ENCODE measurements around the gene STPG1. TPM values are rescaled to one million over a fixed set of nuclear protein-coding genes. Genes with fewer than 3 reads are reported as not detected.
"Not testable (repeated sequence)": the region's sequence is repeated elsewhere in the genome, so short reads cannot be mapped to it uniquely, and the experiment has no call there.

The STPG1 gene
- total RNA-seq, 1 donor: 7.2 TPM

- no peaks in the 10 kb centered on the region for H3K9me3 ChIP-seq (ENCODE audit: low read depth, low read length)
- H3K36me3 ChIP-seq (ENCODE audit: insufficient read depth, low read length): peaks cover 24% of the 10 kb centered on the region
- H3K4me1 ChIP-seq (ENCODE audit: insufficient read depth, low read length): peaks cover 3% of the 10 kb centered on the region
- no peaks in the 10 kb centered on the region for H3K79me2 ChIP-seq (ENCODE audit: insufficient read depth, low read length)
- no peak overlapping the region for H2AFZ ChIP-seq (ENCODE audit: low read length)
- H4K20me1 ChIP-seq (ENCODE audit: insufficient read depth, low read length): no peaks in the 10 kb centered on the region
- no peak overlapping the region for H3K27ac ChIP-seq (ENCODE audit: low read depth, low read length)
- DNase-seq (ENCODE audit: insufficient read length, low spot score, missing footprints): no peak
- H3K27me3 ChIP-seq (ENCODE audit: insufficient read depth, low read length): no peaks in the 10 kb centered on the region
- H3K4me3 ChIP-seq (ENCODE audit: insufficient read depth, low read length): no peak overlapping the region
- no peak overlapping the region for H3K4me2 ChIP-seq (ENCODE audit: insufficient read depth, low read length)
- no peak for TF ChIP-seq CTCF (IDR thresholded peaks at IDR 0.05; ENCODE audit: extremely low read depth, low read depth, low read length)
Observed at GRCh38 chr1:24450857-24451397, 37.3 kb upstream of the STPG1 start.

- no peak for TF ChIP-seq CTCF (IDR thresholded peaks at IDR 0.05; ENCODE audit: extremely low read depth, low read depth, low read length)
- Histone ChIP-seq H2AFZ (ENCODE audit: low read length) (no peak overlapping the region), H3K27me3 (ENCODE audit: insufficient read depth, low read length) (no peaks in the 10 kb centered on the region), H3K4me1 (ENCODE audit: insufficient read depth, low read length) (peaks cover 3% of the 10 kb centered on the region), H4K20me1 (ENCODE audit: insufficient read depth, low read length) (no peaks in the 10 kb centered on the region), H3K27ac (ENCODE audit: low read depth, low read length) (no peak overlapping the region), H3K4me3 (ENCODE audit: insufficient read depth, low read length) (no peak overlapping the region), H3K9me3 (ENCODE audit: low read depth, low read length) (no peaks in the 10 kb centered on the region), H3K4me2 (ENCODE audit: insufficient read depth, low read length) (no peak overlapping the region), H3K36me3 (ENCODE audit: insufficient read depth, low read length) (peaks cover 22% of the 10 kb centered on the region), H3K79me2 (ENCODE audit: insufficient read depth, low read length) (no peaks in the 10 kb centered on the region)
- DNase-seq (ENCODE audit: insufficient read length, low spot score, missing footprints): no peak
Observed at GRCh38 chr1:24450316-24450715, 36.7 kb upstream of the STPG1 start.

- H3K4me3 ChIP-seq (ENCODE audit: insufficient read depth, low read length); H3K4me2 ChIP-seq (ENCODE audit: insufficient read depth, low read length); H2AFZ ChIP-seq (ENCODE audit: low read length); H3K27me3 ChIP-seq (ENCODE audit: insufficient read depth, low read length); H4K20me1 ChIP-seq (ENCODE audit: insufficient read depth, low read length); H3K4me1 ChIP-seq (ENCODE audit: insufficient read depth, low read length); H3K79me2 ChIP-seq (ENCODE audit: insufficient read depth, low read length); H3K27ac ChIP-seq (ENCODE audit: low read depth, low read length); DNase-seq (ENCODE audit: insufficient read length, low spot score, missing footprints); H3K9me3 ChIP-seq (ENCODE audit: low read depth, low read length): not testable (repeated sequence)
- peaks cover 21% of the 10 kb centered on the region for H3K36me3 ChIP-seq (ENCODE audit: insufficient read depth, low read length)
Observed at GRCh38 chr1:24446446-24446845, 32.9 kb upstream of the STPG1 start.

GRCh38 chr1:24443241-24443656 is 29.7 kb upstream of the STPG1 start:
- Histone ChIP-seq H3K27ac (ENCODE audit: low read depth, low read length) (no peak overlapping the region), H3K79me2 (ENCODE audit: insufficient read depth, low read length) (no peaks in the 10 kb centered on the region), H3K9me3 (ENCODE audit: low read depth, low read length) (no peaks in the 10 kb centered on the region), H3K4me3 (ENCODE audit: insufficient read depth, low read length) (no peak overlapping the region), H3K4me2 (ENCODE audit: insufficient read depth, low read length) (no peak overlapping the region), H3K36me3 (ENCODE audit: insufficient read depth, low read length) (peaks cover 16% of the 10 kb centered on the region), H4K20me1 (ENCODE audit: insufficient read depth, low read length) (peaks cover 8% of the 10 kb centered on the region), H2AFZ (ENCODE audit: low read length) (no peak overlapping the region), H3K4me1 (ENCODE audit: insufficient read depth, low read length) (peaks cover 14% of the 10 kb centered on the region), H3K27me3 (ENCODE audit: insufficient read depth, low read length) (no peaks in the 10 kb centered on the region)
- no peak for TF ChIP-seq CTCF (IDR thresholded peaks at IDR 0.05; ENCODE audit: extremely low read depth, low read depth, low read length)
- no peak for DNase-seq (ENCODE audit: insufficient read length, low spot score, missing footprints)

Measured in osteoblast (primary cell).